Measurements from ENCODE around the gene PRSS48. TPM values are rescaled to one million over a fixed set of nuclear protein-coding genes. Genes with fewer than 3 reads are reported as not detected.

The PRSS48 gene
- total RNA-seq, 3 donors from 2014 or later (not counting 1 experiment from before 2014, with no cell fraction given), result not detected

- 70% methylated on average over 3 of the region's 4 CpGs for WGBS (ENCODE audit: insufficient coverage)
- ATAC-seq (no peak), DNase-seq (no peak)
- Histone ChIP-seq H3K4me3 (ENCODE audit: low read length) (no peak overlapping the region), H3K4me1 (ENCODE audit: control insufficient read depth, insufficient read depth, low read length) (no peaks in the 10 kb centered on the region), H3K27me3 (ENCODE audit: control insufficient read depth, insufficient read depth, low read length) (no peaks in the 10 kb centered on the region), H3K36me3 (ENCODE audit: control insufficient read depth, insufficient read depth, low read length) (no peaks in the 10 kb centered on the region), H3K9me3 (ENCODE audit: control insufficient read depth, insufficient read depth, low read length) (no peaks in the 10 kb centered on the region), H3K27ac (ENCODE audit: low read length) (no peak overlapping the region)
- Mint-ChIP-seq H3K4me3 (no peak overlapping the region), H3K27me3 (ENCODE audit: low read depth in 2 of 2) (no peaks in the 10 kb centered on the region), H3K27ac (no peak overlapping the region), H3K4me1 (no peaks in the 10 kb centered on the region), H3K36me3 (no peaks in the 10 kb centered on the region), H3K9me3 (peaks cover 0 to 2% of the 10 kb centered on the region in 2 donors)
- no peak for TF ChIP-seq CTCF (IDR thresholded peaks at IDR 0.05)
- intact Hi-C loops (cut with micrococcal nuclease), result no loop called here
Measured at GRCh38 chr4:151284534-151285245, 7.7 kb downstream of the PRSS48 start.

- H3K9me3 Mint-ChIP-seq, result peaks cover 2 to 4% of the 10 kb centered on the region in 2 donors
- WGBS (ENCODE audit: insufficient coverage), result 96% methylated on average over 7 of the region's 7 CpGs
Measured at GRCh38 chr4:151287409-151287808, 10.4 kb downstream of the PRSS48 start.

GRCh38 chr4:151291485-151291884 lies 14.5 kb downstream of the PRSS48 start:
- H3K4me1 Mint-ChIP-seq, result no peaks in the 10 kb centered on the region
- no peaks in the 10 kb centered on the region for H3K27me3 Mint-ChIP-seq (ENCODE audit: low read depth in 2 of 2)
- peaks cover 0 to 6% of the 10 kb centered on the region in 2 donors for H3K9me3 Mint-ChIP-seq
- intact Hi-C loops (cut with micrococcal nuclease), result no loop called here
- no peak overlapping the region for H3K4me3 ChIP-seq (ENCODE audit: low read length)
- no peak for ATAC-seq
- H3K27me3 ChIP-seq (ENCODE audit: control insufficient read depth, insufficient read depth, low read length), result no peaks in the 10 kb centered on the region
- no peak for DNase-seq
- no peaks in the 10 kb centered on the region for H3K36me3 Mint-ChIP-seq
- 50% methylated on average over 1 of the region's 1 CpG for WGBS (ENCODE audit: insufficient coverage)
- TF ChIP-seq CTCF (IDR thresholded peaks at IDR 0.05), result no peak
- no peak overlapping the region for H3K4me3 Mint-ChIP-seq
- no peaks in the 10 kb centered on the region for H3K36me3 ChIP-seq (ENCODE audit: control insufficient read depth, insufficient read depth, low read length)
- no peak overlapping the region for H3K27ac Mint-ChIP-seq
- no peak overlapping the region for H3K27ac ChIP-seq (ENCODE audit: low read length)
- no peaks in the 10 kb centered on the region for H3K9me3 ChIP-seq (ENCODE audit: control insufficient read depth, insufficient read depth, low read length)
- no peaks in the 10 kb centered on the region for H3K4me1 ChIP-seq (ENCODE audit: control insufficient read depth, insufficient read depth, low read length)

More at GRCh38 chr4:151287409-151287808, 10.4 kb downstream of the PRSS48 start:
- H3K4me1 Mint-ChIP-seq, result no peaks in the 10 kb centered on the region
- no peak for TF ChIP-seq CTCF (IDR thresholded peaks at IDR 0.05)
- Histone ChIP-seq H3K9me3 (ENCODE audit: control insufficient read depth, insufficient read depth, low read length) (no peaks in the 10 kb centered on the region), H3K36me3 (ENCODE audit: control insufficient read depth, insufficient read depth, low read length) (no peaks in the 10 kb centered on the region), H3K27ac (ENCODE audit: low read length) (no peak overlapping the region), H3K4me3 (ENCODE audit: low read length) (no peak overlapping the region), H3K4me1 (ENCODE audit: control insufficient read depth, insufficient read depth, low read length) (no peaks in the 10 kb centered on the region), H3K27me3 (ENCODE audit: control insufficient read depth, insufficient read depth, low read length) (no peaks in the 10 kb centered on the region)
- H3K36me3 Mint-ChIP-seq, result no peaks in the 10 kb centered on the region
- H3K4me3 Mint-ChIP-seq, result no peak overlapping the region
- H3K27me3 Mint-ChIP-seq (ENCODE audit: low read depth in 2 of 2), result no peaks in the 10 kb centered on the region
- ATAC-seq, result no peak
- intact Hi-C loops (cut with micrococcal nuclease), result no loop called here
- no peak overlapping the region for H3K27ac Mint-ChIP-seq
- DNase-seq, result no peak

GRCh38 chr4:151292038-151292437 lies 15.1 kb downstream of the PRSS48 start:
- Histone ChIP-seq H3K4me1 (ENCODE audit: control insufficient read depth, insufficient read depth, low read length) (no peaks in the 10 kb centered on the region), H3K4me3 (ENCODE audit: low read length) (no peak overlapping the region), H3K27ac (ENCODE audit: low read length) (no peak overlapping the region), H3K36me3 (ENCODE audit: control insufficient read depth, insufficient read depth, low read length) (no peaks in the 10 kb centered on the region), H3K9me3 (ENCODE audit: control insufficient read depth, insufficient read depth, low read length) (no peaks in the 10 kb centered on the region), H3K27me3 (ENCODE audit: control insufficient read depth, insufficient read depth, low read length) (no peaks in the 10 kb centered on the region)
- Mint-ChIP-seq H3K4me3 (no peak overlapping the region), H3K27me3 (ENCODE audit: low read depth in 2 of 2) (no peaks in the 10 kb centered on the region), H3K4me1 (no peaks in the 10 kb centered on the region), H3K27ac (no peak overlapping the region), H3K9me3 (peaks cover 0 to 6% of the 10 kb centered on the region in 2 donors), H3K36me3 (no peaks in the 10 kb centered on the region)
- ATAC-seq (no peak), DNase-seq (no peak)
- TF ChIP-seq CTCF (IDR thresholded peaks at IDR 0.05), result no peak
- intact Hi-C loops (cut with micrococcal nuclease), result no loop called here
- 91% methylated on average over 2 of the region's 2 CpGs for WGBS (ENCODE audit: insufficient coverage)

Data from natural killer cell (primary cell).